Right lobe of liver (tissue), 6 donors: ENCODE measurements around the gene RHOXF2. TPM values are rescaled to one million over a fixed set of nuclear protein-coding genes. Genes with fewer than 3 reads are reported as not detected.

ENCODE experiments used
- ATAC-seq, 4 donors: fragments of 200-7000 bp; cut with Tn5 transposase; one replicate each; pipeline ENCODE4 v1.9.1; 2020; ENCODE audit warnings: mild to moderate bottlenecking in 4 of 4, moderate library complexity in 4 of 4
- DNase-seq, 3 donors: peaks; one replicate each; pipeline ENCODE4 v3.0.0-alpha.2; 2020
- H3K27ac ChIP-seq, 3 donors: fragments of 200-600 bp; one replicate each; pipeline ENCODE4 v1.8.0; 2022
- H3K27me3 ChIP-seq, 2 donors: fragments of 200-600 bp; one replicate each; pipeline ENCODE4 v1.8.0; 2022
- H3K36me3 ChIP-seq, 4 donors: fragments of 200-600 bp; sonication (generic) in 1 of 4; one replicate each; pipeline versions ENCODE4 v1.5.1 to v1.8.0; 2017 to 2022; ENCODE audit warnings: control low read depth in 1 of 4
- H3K4me1 ChIP-seq, 4 donors: fragments of 200-600 bp; sonication (generic) in 1 of 4; one replicate each; pipeline versions ENCODE4 v1.5.1 to v1.8.0; 2017 to 2022; ENCODE audit warnings: control low read depth in 1 of 4
- H3K4me3 ChIP-seq, 3 donors: fragments of 200-600 bp; one replicate each; pipeline ENCODE4 v1.8.0; 2022
- H3K9me3 ChIP-seq, 4 donors: fragments of 200-600 bp; sonication (generic) in 1 of 4; one replicate each; pipeline versions ENCODE4 v1.5.1 to v1.8.0; 2017 to 2022; ENCODE audit warnings: control low read depth in 1 of 4
- CTCF ChIP-seq, 4 donors: fragments of 200-600 bp in 3 of 4; fragments of 450-650 bp in 1 of 4; IDR thresholded peaks; one replicate each; pipeline versions ENCODE4 v1.5.1 to v1.8.0; 2016 to 2022; ENCODE audit warnings: antibody characterized with exemption in 4 of 4, mild to moderate bottlenecking in 2 of 4
- POLR2A ChIP-seq: fragments of 450-650 bp; IDR thresholded peaks from one replicate; pipeline ENCODE4 v1.6.1; 2017; ENCODE audit warnings: antibody characterized with exemption, mild to moderate bottlenecking
- WGBS: methylation state at CpG from one replicate; pipeline ENCODE4 v1.1.6; 2018; ENCODE audit warnings: low coverage, low lambda C conversion rate; ENCODE audit not compliant: insufficient coverage; ENCODE audit errors: missing lambda C conversion rate; 5-methylcytosine and 5-hydroxymethylcytosine counted together
- intact Hi-C, 2 donors: fragments of 100-400 bp; cut with DNase I; formaldehyde crosslinking; loops; one replicate each; pipeline versions ENCODE4 v1.11.2 to v1.14.1; 2022
- total RNA-seq, 6 experiments: library from RNA; depleted of rRNA in 2 of 6; stranded (reverse); fragments of >200 nt in 2 of 6; fragmentation: NEBNext Ultra II Directional in 3 of 6; extraction: Animal tissue kit (Norgen Biotek cat#: 25700) in 3 of 6; gene quantifications; one replicate each; pipeline versions ENCODE4 v1.1.0 to v1.2.4, GENCODE V29; 2016 to 2023
- donor health status: DM: no; HTN: yes; CAD: no.
- donor health status: DM: no; HTN: no; CAD: no.
- donor health status: DM: no; HTN: no; CAD: no.
- donor health status: DM: no; HTN: yes; CAD: no.
- donor health status: DM: no; HTN: yes; CAD: no.

The RHOXF2 gene
- total RNA-seq, 6 experiments from 2014 or later: not detected

DNA sequence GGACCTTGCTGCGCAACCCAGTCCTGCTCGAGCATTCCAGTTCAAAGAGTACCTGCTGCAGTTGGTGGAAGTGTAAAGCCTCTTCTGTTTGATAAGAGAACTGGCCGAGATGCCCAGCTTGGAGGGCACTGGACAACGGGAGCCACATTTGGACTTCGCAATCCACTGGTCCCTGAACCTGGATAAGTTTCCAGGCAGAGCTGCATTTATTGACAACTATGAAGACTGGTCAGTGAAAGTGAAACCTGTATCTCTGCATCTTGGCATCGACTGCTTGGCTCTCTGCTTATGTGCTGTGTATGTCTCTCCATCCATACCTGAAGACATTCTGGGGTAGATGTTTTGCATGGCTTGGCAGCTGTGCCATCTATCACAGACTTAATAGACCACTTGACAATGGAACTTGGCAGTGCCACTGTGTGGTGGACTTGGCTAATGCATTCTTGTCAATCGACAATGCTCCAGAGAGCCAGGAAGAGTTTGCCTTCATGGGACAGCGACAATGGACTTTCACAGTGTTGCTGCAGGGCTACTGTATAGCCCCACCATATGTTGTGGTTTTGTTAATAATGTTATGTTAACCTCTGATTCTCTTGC lies 48.7 kb downstream of the RHOXF2 start:
- intact Hi-C loops: loop anchor here in 1 of 2 donors (10.0 kb wide), 1 partner anchor 112 kb away; no protein-coding TSS in a partner anchor
- Histone ChIP-seq H3K9me3 (no peaks in the 10 kb centered on the region), H3K4me3 (no peak overlapping the region), H3K4me1 (no peaks in the 10 kb centered on the region), H3K36me3 (no peaks in the 10 kb centered on the region), H3K27ac (no peak overlapping the region), H3K27me3 (no peaks in the 10 kb centered on the region)
- peak in 3 of 4 donors; percentile 39 to 71 (median 43) for ATAC-seq
- no peak for TF ChIP-seq CTCF (IDR thresholded peaks at IDR 0.05)
- no peak for TF ChIP-seq POLR2A
- 36% methylated on average over 4 of the region's 8 CpGs for WGBS
- DNase-seq: no peak

GRCh38 chrX:120213438-120214265 lies 55.2 kb downstream of the RHOXF2 start:
- Histone ChIP-seq H3K27me3 (no peaks in the 10 kb centered on the region), H3K4me3 (no peak overlapping the region), H3K36me3 (no peaks in the 10 kb centered on the region), H3K4me1 (no peaks in the 10 kb centered on the region), H3K9me3 (no peaks in the 10 kb centered on the region), H3K27ac (no peak overlapping the region)
- WGBS: 20% methylated on average over 8 of the region's 8 CpGs
- DNase-seq (peak in 1 of 3 donors; percentile 50), ATAC-seq (peak; percentile 76 to 91 (median 86))
- intact Hi-C loops: no loop called here
- peak; percentile 59 to 85 (median 82) for TF ChIP-seq CTCF (IDR thresholded peaks at IDR 0.05)
- no peak for TF ChIP-seq POLR2A

Other genes starting within 250 kb of the RHOXF2 start
- 1 to 10 TPM; 3.3 to 4.4 (median 3.6) TPM for gene NKAP, start 214.9 kb upstream of the RHOXF2 start, total RNA-seq
- not detected for gene RHOXF2B, start 80.9 kb upstream of the RHOXF2 start, total RNA-seq
- under 1 TPM in 1 of 6 experiments, not detected in 5; 0.62 TPM for gene RHOXF1, start 42.7 kb upstream of the RHOXF2 start, total RNA-seq
- gene ZBTB33, start 92.2 kb downstream of the RHOXF2 start, total RNA-seq: 10 to 100 TPM in 5 of 6 experiments, 1 to 10 TPM in 1; 9.9 to 21.0 (median 15.7) TPM
- gene TMEM255A, start 152.8 kb downstream of the RHOXF2 start, total RNA-seq: under 1 TPM in 3 of 6 experiments, not detected in 3; 0.25 to 0.37 (median 0.33) TPM
- gene ATP1B4, start 203.5 kb downstream of the RHOXF2 start, total RNA-seq: not detected